HG02610 (cell line): ENCODE measurements around the gene PTHLH.

Experiments used
- ATAC-seq: cut with Tn5 transposase; IDR thresholded peaks from one replicate; pipeline ENCODE4 v1.9.1; 2021; ENCODE audit warnings: mild to moderate bottlenecking, moderate library complexity; ENCODE audit not compliant: unreplicated experiment

PTHLH gene

GRCh38 chr12:27972721-27973120 lies at the start of gene PTHLH:
TSS of gene PTHLH (minus strand) at chr12:27972733. CDS start at chr12:27969494, 3,239 bp downstream.
- no peak for ATAC-seq

- ATAC-seq, result no peak
Measured at GRCh38 chr12:28021704-28022103, 49.2 kb upstream of the PTHLH start.

GRCh38 chr12:28017873-28018255 lies 45.3 kb upstream of the PTHLH start:
- ATAC-seq, result no peak

GRCh38 chr12:28017126-28017872 lies 44.8 kb upstream of the PTHLH start:
- ATAC-seq, result no peak

GRCh38 chr12:28015165-28015564 lies 42.6 kb upstream of the PTHLH start:
- no peak for ATAC-seq

- no peak for ATAC-seq
Measured at GRCh38 chr12:28014196-28014595, 41.7 kb upstream of the PTHLH start.

- ATAC-seq, result no peak
Measured at GRCh38 chr12:28012333-28012918, 39.9 kb upstream of the PTHLH start.

GRCh38 chr12:28010036-28010435 lies 37.5 kb upstream of the PTHLH start:
- ATAC-seq, result no peak

- ATAC-seq, result no peak
Measured at GRCh38 chr12:27999970-28000369, 27.4 kb upstream of the PTHLH start.

- ATAC-seq, result no peak
Measured at GRCh38 chr12:27999521-27999920, 27.0 kb upstream of the PTHLH start.

GRCh38 chr12:27998658-27999057 lies 26.1 kb upstream of the PTHLH start:
- no peak for ATAC-seq

- no peak for ATAC-seq
Measured at GRCh38 chr12:27998170-27998569, 25.6 kb upstream of the PTHLH start.

GRCh38 chr12:27996761-27997160 lies 24.2 kb upstream of the PTHLH start:
- ATAC-seq, result no peak

GRCh38 chr12:27995406-27995805 lies 22.9 kb upstream of the PTHLH start:
- ATAC-seq, result no peak

- ATAC-seq, result no peak
Measured at GRCh38 chr12:27988594-27989233, 16.2 kb upstream of the PTHLH start.

- ATAC-seq, result no peak
Measured at GRCh38 chr12:27987331-27987730, 14.8 kb upstream of the PTHLH start.

GRCh38 chr12:27984275-27984674 lies 11.7 kb upstream of the PTHLH start:
- ATAC-seq, result no peak

GRCh38 chr12:27982951-27983350 lies 10.4 kb upstream of the PTHLH start:
- ATAC-seq, result no peak

- ATAC-seq, result no peak
Measured at GRCh38 chr12:27982385-27982784, 9.9 kb upstream of the PTHLH start.

GRCh38 chr12:27981874-27982273 lies 9.3 kb upstream of the PTHLH start:
- no peak for ATAC-seq

- ATAC-seq, result no peak
Measured at GRCh38 chr12:27979145-27979544, 6.6 kb upstream of the PTHLH start.
